WTC11 (cell line): Measurements from ENCODE around the gene TUBB2B. TPM values are rescaled to one million over a fixed set of nuclear protein-coding genes. Genes with fewer than 3 reads are reported as not detected.

ENCODE experiments used
- ATAC-seq: fragments of 200-7000 bp; cut with Tn5 transposase; 2 replicates; pipeline ENCODE4 v1.10.0; 2021; ENCODE audit warnings: mild to moderate bottlenecking, moderate library complexity
- CTCF ChIA-PET: fragments of 300-600 bp; sonication (Branson Sonifier 250); formaldehyde crosslinking; loops from one replicate; lab custom pipeline; 2021; ENCODE audit warnings: antibody characterized with exemption; lab: Charles Lee
- POLR2A ChIA-PET: fragments of 350-600 bp; sonication (Branson Sonifier 250); formaldehyde crosslinking; loops from one replicate; lab custom pipeline; 2021; ENCODE audit warnings: antibody characterized with exemption; lab: Charles Lee
- DNase-seq: peaks from one replicate; pipeline ENCODE4 v3.0.0; 2021; ENCODE audit warnings: low spot score
- H3K27ac Mint-ChIP-seq: 2 replicates; pipeline ENCODE4 v1.8.0; 2021; ENCODE audit warnings: mixed read lengths
- H3K27me3 Mint-ChIP-seq: 2 replicates; pipeline ENCODE4 v1.8.0; 2021; ENCODE audit warnings: low read depth, mild to moderate bottlenecking, moderate library complexity, mixed read lengths
- H3K36me3 Mint-ChIP-seq: 2 replicates; pipeline ENCODE4 v1.8.0; 2021; ENCODE audit warnings: mixed read lengths
- H3K4me1 Mint-ChIP-seq: 2 replicates; pipeline ENCODE4 v1.8.0; 2022; ENCODE audit warnings: mixed read lengths
- H3K4me3 Mint-ChIP-seq: 2 replicates; pipeline ENCODE4 v1.8.0; 2021; ENCODE audit warnings: mild to moderate bottlenecking, moderate library complexity, mixed read lengths
- H3K9me3 Mint-ChIP-seq: 2 replicates; pipeline ENCODE4 v1.8.0; 2021; ENCODE audit warnings: mixed read lengths
- ESRRA ChIP-seq: sonication (generic); formaldehyde crosslinking; IDR thresholded peaks from 2 replicates; pipeline ENCODE4 v1.8.1; 2022; ENCODE audit warnings: mild to moderate bottlenecking, missing genetic modification reagents, borderline replicate concordance
- ETV6 ChIP-seq: sonication (generic); formaldehyde crosslinking; IDR thresholded peaks from 2 replicates; pipeline ENCODE4 v1.8.1; 2022; ENCODE audit warnings: mild to moderate bottlenecking, missing genetic modification reagents
- FOXJ3 ChIP-seq: sonication (generic); formaldehyde crosslinking; IDR thresholded peaks from 2 replicates; pipeline ENCODE4 v1.9.0; 2021; ENCODE audit warnings: missing genetic modification reagents, mild to moderate bottlenecking, borderline replicate concordance
- JUN ChIP-seq: sonication (generic); formaldehyde crosslinking; IDR thresholded peaks from 2 replicates; pipeline ENCODE4 v1.8.0; 2023; ENCODE audit warnings: mild to moderate bottlenecking, missing genetic modification reagents
- MAX ChIP-seq: sonication (generic); formaldehyde crosslinking; IDR thresholded peaks from 2 replicates; pipeline ENCODE4 v1.8.0; 2022; ENCODE audit warnings: mild to moderate bottlenecking, missing genetic modification reagents
- NFATC4 ChIP-seq: fragments of 250-450 bp; sonication (Bioruptor Pico); IDR thresholded peaks from 2 replicates; pipeline ENCODE4 v1.9.0; 2021; ENCODE audit warnings: mild to moderate bottlenecking
- NFE2L1 ChIP-seq: sonication (generic); formaldehyde crosslinking; IDR thresholded peaks from 2 replicates; pipeline ENCODE4 v1.8.1; 2023; ENCODE audit warnings: missing genetic modification reagents
- NR3C1 ChIP-seq: sonication (generic); formaldehyde crosslinking; conservative IDR thresholded peaks from 2 replicates; pipeline ENCODE4 v1.8.1; 2023; ENCODE audit warnings: low read depth, mild to moderate bottlenecking, missing genetic modification reagents
- RORB ChIP-seq: fragments of 250-450 bp; sonication (Bioruptor Pico); IDR thresholded peaks from 2 replicates; pipeline ENCODE4 v1.9.0; 2021; ENCODE audit warnings: mild to moderate bottlenecking
- SMAD4 ChIP-seq: sonication (generic); formaldehyde crosslinking; IDR thresholded peaks from 2 replicates; pipeline ENCODE4 v1.8.0; 2022; ENCODE audit warnings: mild to moderate bottlenecking, missing genetic modification reagents
- SP1 ChIP-seq: sonication (generic); formaldehyde crosslinking; conservative IDR thresholded peaks from 2 replicates; pipeline ENCODE4 v1.8.1; 2022; ENCODE audit warnings: missing genetic modification reagents
- ZBTB21 ChIP-seq: sonication (generic); formaldehyde crosslinking; IDR thresholded peaks from 2 replicates; pipeline ENCODE4 v1.8.1; 2023; ENCODE audit warnings: mild to moderate bottlenecking, missing genetic modification reagents, borderline replicate concordance
- ZNF138 ChIP-seq: sonication (generic); formaldehyde crosslinking; conservative IDR thresholded peaks from 2 replicates; pipeline ENCODE4 v1.8.1; 2022; ENCODE audit warnings: mild to moderate bottlenecking, moderate library complexity, missing genetic modification reagents
- ZNF263 ChIP-seq: sonication (generic); formaldehyde crosslinking; IDR thresholded peaks from 2 replicates; pipeline ENCODE4 v1.8.1; 2022; ENCODE audit warnings: low read depth, mild to moderate bottlenecking, moderate library complexity, missing genetic modification reagents
- total RNA-seq: library from RNA; stranded (reverse); gene quantifications from 3 replicates; pipeline ENCODE4 v1.2.3, GENCODE V29; 2021
- TF ChIP-seq, protein P1 (sequence below): sonication (generic); formaldehyde crosslinking; IDR thresholded peaks from 2 replicates; pipeline ENCODE4 v1.8.1; 2022; ENCODE audit warnings: low read depth, mild to moderate bottlenecking, moderate library complexity, missing genetic modification reagents, borderline replicate concordance
- TF ChIP-seq, protein P2 (sequence below): sonication (generic); formaldehyde crosslinking; IDR thresholded peaks from 2 replicates; pipeline ENCODE4 v1.8.1; 2023; ENCODE audit warnings: mild to moderate bottlenecking, missing genetic modification reagents

TUBB2B gene
- total RNA-seq, 1 experiment from 2014 or later: 591 TPM

GRCh38 chr6:3276174-3277167, 49.0 kb upstream of the TUBB2B start:
- DNase-seq (no peak), ATAC-seq (peak; percentile 7; the same call in 1 of the 2 replicates)
- Mint-ChIP-seq H3K4me1 (peaks cover 11% of the 10 kb centered on the region), H3K9me3 (no peaks in the 10 kb centered on the region), H3K27ac (no peak overlapping the region; the same call in 1 of the 2 replicates), H3K27me3 (no peaks in the 10 kb centered on the region), H3K4me3 (no peak overlapping the region), H3K36me3 (peaks cover 29% of the 10 kb centered on the region)
- ChIA-PET CTCF (interaction anchor here (0.9 to 2.1 kb wide), 3 partner anchors 17 to 169 kb away, joined by 3 to 4 read pairs (median 3); partner anchors contain the start of gene TUBB2A), POLR2A (interaction anchor here (0.6 kb wide), 1 partner anchor 84 kb away, joined by 8 read pairs; no protein-coding TSS in a partner anchor)
- TF ChIP-seq ETV6 (CRISPR knock-in tag) (no peak), NR3C1 (no peak), ZNF138 (no peak)

GRCh38 chr6:3273707-3274521, 46.5 kb upstream of the TUBB2B start:
- CTCF ChIA-PET: interaction anchor here (1.0 to 1.3 kb wide), 2 partner anchors 23 to 458 kb away, joined by 3 to 5 read pairs; no protein-coding TSS in a partner anchor
- POLR2A ChIA-PET: interaction anchor here (1.7 kb wide), 1 partner anchor 22 kb away, joined by 3 read pairs; no protein-coding TSS in a partner anchor

GRCh38 chr6:3272911-3273547, 45.6 kb upstream of the TUBB2B start:
- H3K9me3 Mint-ChIP-seq: no peaks in the 10 kb centered on the region
- H3K4me1 Mint-ChIP-seq: peaks cover 6% of the 10 kb centered on the region
- no peaks in the 10 kb centered on the region for H3K27me3 Mint-ChIP-seq
- CTCF ChIA-PET: interaction anchor here (1.0 to 1.5 kb wide), 3 partner anchors 22 to 458 kb away, joined by 3 to 7 read pairs (median 5); no protein-coding TSS in a partner anchor
- ATAC-seq (no peak), DNase-seq (no peak)
- POLR2A ChIA-PET: interaction anchor here (1.7 kb wide), 1 partner anchor 23 kb away, joined by 3 read pairs; no protein-coding TSS in a partner anchor
- H3K4me3 Mint-ChIP-seq: no peak overlapping the region
- no peak for TF ChIP-seq NR3C1
- TF ChIP-seq, all 79 proteins: peak for 0
- Mint-ChIP-seq H3K27ac (peak overlapping the region; percentile 55; the same call in 1 of the 2 replicates), H3K36me3 (peaks cover 53% of the 10 kb centered on the region)

More at GRCh38 chr6:3273707-3274521, 46.5 kb upstream of the TUBB2B start:
- TF ChIP-seq JUN (no peak), ZNF263 (CRISPR knock-in tag) (no peak), SMAD4 (CRISPR knock-in tag) (no peak), ESRRA (CRISPR knock-in tag) (no peak), FOXJ3 (CRISPR knock-in tag) (no peak), RORB (CRISPR knock-in tag) (no peak), NFE2L1 (CRISPR knock-in tag) (no peak), NFATC4 (CRISPR knock-in tag) (no peak)
- TF ChIP-seq, protein P1, sequence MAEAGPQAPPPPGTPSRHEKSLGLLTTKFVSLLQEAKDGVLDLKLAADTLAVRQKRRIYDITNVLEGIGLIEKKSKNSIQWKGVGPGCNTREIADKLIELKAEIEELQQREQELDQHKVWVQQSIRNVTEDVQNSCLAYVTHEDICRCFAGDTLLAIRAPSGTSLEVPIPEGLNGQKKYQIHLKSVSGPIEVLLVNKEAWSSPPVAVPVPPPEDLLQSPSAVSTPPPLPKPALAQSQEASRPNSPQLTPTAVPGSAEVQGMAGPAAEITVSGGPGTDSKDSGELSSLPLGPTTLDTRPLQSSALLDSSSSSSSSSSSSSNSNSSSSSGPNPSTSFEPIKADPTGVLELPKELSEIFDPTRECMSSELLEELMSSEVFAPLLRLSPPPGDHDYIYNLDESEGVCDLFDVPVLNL (CRISPR knock-in tag): no peak
- Mint-ChIP-seq H3K9me3 (no peaks in the 10 kb centered on the region), H3K4me1 (peaks cover 6% of the 10 kb centered on the region), H3K36me3 (peaks cover 50% of the 10 kb centered on the region), H3K27me3 (no peaks in the 10 kb centered on the region), H3K4me3 (no peak overlapping the region), H3K27ac (peak overlapping the region; percentile 66)
- no peak for DNase-seq
- no peak for ATAC-seq

DNA sequence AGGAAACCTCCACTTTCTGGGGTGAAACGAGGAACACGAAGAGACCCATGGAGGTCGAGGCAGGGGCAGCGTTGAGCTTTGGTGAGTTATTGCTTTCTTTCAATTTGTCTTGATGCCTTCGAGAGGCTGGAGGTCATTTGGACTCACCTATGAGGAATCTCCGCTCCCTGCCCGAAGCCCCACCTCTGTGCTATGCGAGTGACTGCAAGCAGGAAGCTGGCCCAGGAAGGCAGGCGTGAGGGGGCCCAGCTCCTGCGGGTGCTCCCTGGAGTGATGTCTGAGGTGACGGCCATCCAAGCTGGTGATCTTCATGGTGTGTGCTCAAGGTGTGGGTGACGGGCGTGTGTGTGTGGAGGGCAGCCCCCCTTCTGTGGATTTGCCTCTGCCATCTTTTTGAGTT, 44.3 kb upstream of the TUBB2B start:
- ATAC-seq (no peak), DNase-seq (no peak)
- Mint-ChIP-seq H3K27ac (peak overlapping the region; percentile 32), H3K9me3 (no peaks in the 10 kb centered on the region), H3K4me3 (no peak overlapping the region), H3K27me3 (no peaks in the 10 kb centered on the region), H3K4me1 (peaks cover 6% of the 10 kb centered on the region)
- CTCF ChIA-PET: interaction anchor here (1.0 to 1.5 kb wide), 2 partner anchors 10 to 20 kb away, joined by 6 to 7 read pairs; no protein-coding TSS in a partner anchor
- POLR2A ChIA-PET: interaction anchor here (0.5 to 1.7 kb wide), 2 partner anchors 24 to 145 kb away, joined by 3 read pairs; no protein-coding TSS in a partner anchor
- TF ChIP-seq ZBTB21 (CRISPR knock-in tag) (no peak), MAX (CRISPR knock-in tag) (no peak), SP1 (no peak)
- TF ChIP-seq, protein P2, sequence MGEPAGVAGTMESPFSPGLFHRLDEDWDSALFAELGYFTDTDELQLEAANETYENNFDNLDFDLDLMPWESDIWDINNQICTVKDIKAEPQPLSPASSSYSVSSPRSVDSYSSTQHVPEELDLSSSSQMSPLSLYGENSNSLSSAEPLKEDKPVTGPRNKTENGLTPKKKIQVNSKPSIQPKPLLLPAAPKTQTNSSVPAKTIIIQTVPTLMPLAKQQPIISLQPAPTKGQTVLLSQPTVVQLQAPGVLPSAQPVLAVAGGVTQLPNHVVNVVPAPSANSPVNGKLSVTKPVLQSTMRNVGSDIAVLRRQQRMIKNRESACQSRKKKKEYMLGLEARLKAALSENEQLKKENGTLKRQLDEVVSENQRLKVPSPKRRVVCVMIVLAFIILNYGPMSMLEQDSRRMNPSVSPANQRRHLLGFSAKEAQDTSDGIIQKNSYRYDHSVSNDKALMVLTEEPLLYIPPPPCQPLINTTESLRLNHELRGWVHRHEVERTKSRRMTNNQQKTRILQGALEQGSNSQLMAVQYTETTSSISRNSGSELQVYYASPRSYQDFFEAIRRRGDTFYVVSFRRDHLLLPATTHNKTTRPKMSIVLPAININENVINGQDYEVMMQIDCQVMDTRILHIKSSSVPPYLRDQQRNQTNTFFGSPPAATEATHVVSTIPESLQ (CRISPR knock-in tag): no peak
- TF ChIP-seq, all 79 proteins: peak for 0
- H3K36me3 Mint-ChIP-seq: peaks cover 59% of the 10 kb centered on the region
